Ovary (tissue), 9 donors: Measurements from ENCODE around the gene RING1. TPM values are rescaled to one million over a fixed set of nuclear protein-coding genes. Genes with fewer than 3 reads are reported as not detected.
A peak's percentile ranks its signal among the peaks of the same experiment; 100 is the strongest.

ENCODE experiments used
- DNase-seq, 5 donors: peaks; one replicate each; pipeline ENCODE4 v3.0.0-alpha.2; 2019 to 2020
- H3K27ac ChIP-seq, 2 donors: fragments of 200-600 bp; one replicate each; pipeline versions ENCODE4 v1.5.1 to v1.8.0; 2019 to 2022
- H3K27me3 ChIP-seq: fragments of 200-600 bp; one replicate; pipeline ENCODE4 v1.8.0; 2022
- H3K36me3 ChIP-seq: fragments of 200-600 bp; sonication (generic); one replicate; pipeline ENCODE4 v1.5.1; 2019
- H3K4me1 ChIP-seq: one replicate; pipeline ENCODE4 v1.8.1; 2013; ENCODE audit warnings: mild to moderate bottlenecking, moderate library complexity; ENCODE audit not compliant: insufficient read depth
- H3K4me3 ChIP-seq: fragments of 200-600 bp; sonication (generic); one replicate; pipeline ENCODE4 v1.5.1; 2017
- H3K9me3 ChIP-seq, 2 donors: fragments of 200-600 bp in 1 of 2; sonication (generic) in 1 of 2; one replicate each; pipeline versions ENCODE4 v1.5.1 to v1.8.1; 2013 to 2019; ENCODE audit warnings: mild to moderate bottlenecking in 1 of 2, moderate library complexity in 1 of 2
- EP300 ChIP-seq: sonication (generic); formaldehyde crosslinking; IDR thresholded peaks from one replicate; pipeline ENCODE4 v1.6.1; 2017; ENCODE audit warnings: antibody characterized with exemption
- POLR2A ChIP-seq: fragments of 450-650 bp; IDR thresholded peaks from one replicate; pipeline ENCODE4 v1.6.1; 2017; ENCODE audit warnings: antibody characterized with exemption, mild to moderate bottlenecking, moderate library complexity
- WGBS, 3 donors: extraction: QIAGEN DNeasy Blood & Tissue Kit in 1 of 3; methylation state at CpG; one replicate each; pipeline versions ENCODE4 v1.1.5 to v1.1.7; 2013 to 2017; 5-methylcytosine and 5-hydroxymethylcytosine counted together
- intact Hi-C, 4 donors: fragments of 100-400 bp; cut with DNase I; formaldehyde crosslinking; loops; one replicate each; pipeline versions ENCODE4 v1.11.0 to v1.15.1; 2022 to 2023
- microRNA counts: library from miRNA; unstranded; fragments of <30 nt; microRNA quantifications from one replicate; lab custom pipeline; 2016
- microRNA-seq, 3 donors: library from miRNA; unstranded; fragments of <30 nt; microRNA quantifications; one replicate each; pipeline versions ENCODE4 to v1.2.0, GENCODE V29; 2019 to 2020
- polyA plus RNA-seq, 2 donors: library from polyadenylated mRNA; stranded (reverse); fragments of 200-250 nt in 1 of 2; fragments of 350-450 nt in 1 of 2; fragmentation: Illumina TruSeq in 1 of 2; extraction: RNeasy Lipid Tissue Mini Kit (QIAGEN cat#74804) in 1 of 2; gene quantifications; one replicate each; pipeline ENCODE4 v1.2.3, GENCODE V29; 2013 to 2014
- small RNA-seq: library from RNA; depleted of rRNA; stranded (forward); fragments of <200 nt; gene quantifications from one replicate; pipeline ENCODE3, GENCODE V24; 2016
- total RNA-seq, 7 donors: library from RNA; depleted of rRNA in 2 of 7; stranded (reverse); fragments of >200 nt in 2 of 7; fragmentation: NEBNext Ultra II Directional in 3 of 7; extraction: Animal tissue kit (Norgen Biotek cat#: 25700) in 3 of 7; gene quantifications; one replicate each; pipeline versions ENCODE4 v1.1.0 to v1.2.4, GENCODE V29; 2016 to 2023
- TF ChIP-seq, protein P1 (sequence below), 3 donors: fragments of 450-650 bp in 2 of 3; fragments of 200-600 bp in 1 of 3; IDR thresholded peaks; one replicate each; pipeline versions ENCODE4 v1.5.1 to v1.8.0; 2016 to 2022; ENCODE audit warnings: antibody characterized with exemption in 3 of 3, mild to moderate bottlenecking in 1 of 3
- donor health status: DM: no; HTN: no; CAD: no; lungs with moderate emphysema.
- donor health status: DM: no; HTN: no; CAD: no.
- donor health status: Bipolar disorder and iron deficiency.
- donor health status: DM: yes; HTN: yes; CAD: no.
- donor health status: DM: no; HTN: no; CAD: no.
- donor health status: DM: yes; HTN: yes; CAD: no.

RING1 gene
- total and polyA plus RNA-seq, 9 donors, result 20.7 to 70.6 (median 51.7) TPM

DNA sequence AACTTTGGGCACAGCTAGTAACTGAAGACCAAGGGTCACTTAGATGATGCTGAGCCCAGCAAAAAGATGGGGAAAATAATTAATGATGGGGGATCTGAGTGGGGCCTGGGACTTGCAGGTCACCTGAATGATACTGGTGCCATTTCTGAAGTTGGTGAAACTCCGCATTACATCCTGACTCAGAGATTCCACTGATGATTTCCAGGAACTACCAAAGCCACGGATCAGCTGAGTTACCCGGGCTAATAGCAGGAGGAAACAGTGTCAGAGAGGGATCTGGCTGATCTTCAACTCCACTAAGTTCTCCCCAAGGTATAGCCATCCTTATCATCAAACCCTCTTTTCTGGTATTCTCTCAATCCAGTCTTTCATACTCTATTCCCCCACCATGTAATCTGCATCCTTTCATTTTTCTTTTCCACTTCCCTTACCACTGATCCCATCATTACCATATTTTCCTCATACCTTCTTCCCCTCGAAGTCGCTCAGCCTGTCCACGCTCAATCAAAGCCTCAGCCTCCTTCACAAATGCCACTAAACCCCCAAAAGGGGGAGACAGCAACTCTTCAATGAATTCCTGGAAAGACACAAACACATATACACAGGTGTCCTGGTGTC is 43.2 kb downstream of the RING1 start:
- intact Hi-C loops, result no loop called here
- no peak for TF ChIP-seq POLR2A
- TF ChIP-seq, protein P1, sequence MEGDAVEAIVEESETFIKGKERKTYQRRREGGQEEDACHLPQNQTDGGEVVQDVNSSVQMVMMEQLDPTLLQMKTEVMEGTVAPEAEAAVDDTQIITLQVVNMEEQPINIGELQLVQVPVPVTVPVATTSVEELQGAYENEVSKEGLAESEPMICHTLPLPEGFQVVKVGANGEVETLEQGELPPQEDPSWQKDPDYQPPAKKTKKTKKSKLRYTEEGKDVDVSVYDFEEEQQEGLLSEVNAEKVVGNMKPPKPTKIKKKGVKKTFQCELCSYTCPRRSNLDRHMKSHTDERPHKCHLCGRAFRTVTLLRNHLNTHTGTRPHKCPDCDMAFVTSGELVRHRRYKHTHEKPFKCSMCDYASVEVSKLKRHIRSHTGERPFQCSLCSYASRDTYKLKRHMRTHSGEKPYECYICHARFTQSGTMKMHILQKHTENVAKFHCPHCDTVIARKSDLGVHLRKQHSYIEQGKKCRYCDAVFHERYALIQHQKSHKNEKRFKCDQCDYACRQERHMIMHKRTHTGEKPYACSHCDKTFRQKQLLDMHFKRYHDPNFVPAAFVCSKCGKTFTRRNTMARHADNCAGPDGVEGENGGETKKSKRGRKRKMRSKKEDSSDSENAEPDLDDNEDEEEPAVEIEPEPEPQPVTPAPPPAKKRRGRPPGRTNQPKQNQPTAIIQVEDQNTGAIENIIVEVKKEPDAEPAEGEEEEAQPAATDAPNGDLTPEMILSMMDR (IDR thresholded peaks at IDR 0.05), result no peak
- no peak for TF ChIP-seq EP300
- WGBS, 3 donors, result 83 to 89% (median 86%) methylated on average over 6 of the region's 6 CpGs
- Histone ChIP-seq H3K4me1 (peaks cover 3% of the 10 kb centered on the region), H3K36me3 (no peaks in the 10 kb centered on the region), H3K9me3 (no peaks in the 10 kb centered on the region), H3K27ac (no peak overlapping the region), H3K27me3 (no peaks in the 10 kb centered on the region), H3K4me3 (no peak overlapping the region)
- DNase-seq, result no peak

DNA sequence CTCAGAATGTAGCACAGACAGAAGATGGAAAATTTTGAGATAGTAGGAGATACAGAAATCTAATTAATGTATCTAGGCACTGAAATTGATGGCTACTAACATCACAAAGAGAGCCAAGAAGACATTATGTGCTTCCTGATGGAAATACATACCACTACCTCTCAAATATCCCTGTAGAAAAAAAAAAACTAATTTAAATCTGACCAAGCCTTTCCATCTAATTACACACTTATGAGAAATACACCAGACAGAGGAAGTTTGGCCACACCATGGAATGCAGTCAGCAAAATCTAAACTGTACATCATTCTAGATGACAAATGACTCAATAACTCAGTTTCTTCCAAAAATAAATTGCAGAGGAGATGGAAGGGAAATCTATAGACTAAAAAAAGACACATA is 44.5 kb downstream of the RING1 start:
- no peaks in the 10 kb centered on the region for H3K27me3 ChIP-seq
- no peak for DNase-seq
- TF ChIP-seq POLR2A (no peak), EP300 (no peak)
- TF ChIP-seq, protein P1 (IDR thresholded peaks at IDR 0.05), result no peak

DNA sequence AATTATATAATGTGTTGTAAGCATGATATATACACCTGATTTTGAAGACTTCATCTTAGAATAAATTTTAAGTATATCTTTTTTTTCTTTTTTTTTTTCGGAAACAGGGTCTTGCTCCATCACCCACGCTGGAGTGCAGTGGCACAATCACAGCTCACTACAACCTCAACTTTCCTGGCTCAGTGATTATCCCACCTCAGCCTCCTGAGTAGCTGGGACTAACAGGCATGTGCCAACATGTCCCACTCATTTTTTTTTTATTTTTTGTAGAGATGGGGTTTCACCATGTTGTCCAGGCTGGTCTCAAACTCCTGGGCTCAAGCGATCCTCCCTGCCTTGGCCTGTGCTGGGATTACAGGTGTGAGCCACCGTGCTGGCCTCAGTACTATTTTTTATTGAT is 46.3 kb downstream of the RING1 start:
- 90 to 93% (median 93%) methylated on average over 4 of the region's 4 CpGs for WGBS, 3 donors
- TF ChIP-seq EP300 (no peak), POLR2A (no peak)
- TF ChIP-seq, protein P1 (IDR thresholded peaks at IDR 0.05), result no peak
- Histone ChIP-seq H3K27ac (no peak overlapping the region), H3K9me3 (no peaks in the 10 kb centered on the region), H3K27me3 (no peaks in the 10 kb centered on the region), H3K4me1 (peaks cover 3% of the 10 kb centered on the region), H3K36me3 (no peaks in the 10 kb centered on the region), H3K4me3 (no peak overlapping the region)
- intact Hi-C loops, result no loop called here
- no peak for DNase-seq

More for the DNA sequence above, 44.5 kb downstream of the RING1 start:
- Histone ChIP-seq H3K4me1 (peaks cover 3% of the 10 kb centered on the region), H3K4me3 (no peak overlapping the region), H3K9me3 (no peaks in the 10 kb centered on the region), H3K36me3 (no peaks in the 10 kb centered on the region), H3K27ac (no peak overlapping the region)
- intact Hi-C loops, result no loop called here

DNA sequence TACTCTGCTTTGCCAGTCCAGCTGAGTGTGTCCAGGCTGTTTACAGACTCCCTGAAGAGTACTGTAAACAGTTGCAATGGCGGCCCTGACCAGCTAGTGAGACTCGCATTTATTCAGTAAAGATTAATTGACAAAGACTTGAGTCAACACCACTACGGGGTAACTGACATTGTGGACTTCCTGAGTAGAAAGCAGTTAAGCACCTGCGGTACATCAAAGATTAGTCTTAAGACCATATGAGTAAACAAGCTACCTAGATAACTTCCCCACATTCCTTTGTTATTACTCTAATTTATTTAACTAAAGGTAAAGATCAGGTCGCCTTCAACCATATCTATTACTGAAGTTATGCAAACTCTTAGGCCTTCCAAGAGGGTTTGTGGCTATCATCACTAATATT is 50.7 kb downstream of the RING1 start:
- H3K4me3 ChIP-seq, result no peak overlapping the region
- intact Hi-C loops, result no loop called here
- no peaks in the 10 kb centered on the region for H3K27me3 ChIP-seq
- no peak overlapping the region for H3K27ac ChIP-seq
- no peaks in the 10 kb centered on the region for H3K9me3 ChIP-seq
- no peaks in the 10 kb centered on the region for H3K36me3 ChIP-seq
- 91 to 95% (median 91%) methylated on average over 5 of the region's 5 CpGs for WGBS, 3 donors
- no peaks in the 10 kb centered on the region for H3K4me1 ChIP-seq
- DNase-seq, result no peak
- TF ChIP-seq EP300 (no peak), POLR2A (no peak)
- TF ChIP-seq, protein P1 (IDR thresholded peaks at IDR 0.05), result no peak

MicroRNAs within 50 kb of the gene (microRNA counts, 767-probe panel; counts per million panel counts)
- 530 counts per million, percentile 78 among the panel's probes with 10 or more counts for microRNA hsa-miR-219-1-3p (lab: Ali Mortazavi, UCI)
- 530 counts per million, percentile 78 among the panel's probes with 10 or more counts for microRNA hsa-miR-219-5p (lab: Ali Mortazavi, UCI)

Small RNAs within 50 kb of the gene (microRNA-seq; reads per million reads assigned to microRNA genes)
- gene MIR219A1, result 3.4 to 5.4 (median 4.5) reads per million in 3 donors

Small RNAs within 50 kb of the gene (small RNA-seq; reads per million reads assigned to genes)
- gene MIR219A1 (1.7 reads per million, percentile 69 among the genes with 10 or more reads in this experiment), gene RNY4P10 (not detected)

Other genes starting within 250 kb of the RING1 start
- gene BRD2, start 239.9 kb upstream of the RING1 start, total RNA-seq, result 100 to 1,000 TPM; 106 to 196 (median 163) TPM
- gene BRD2, start 239.9 kb upstream of the RING1 start, polyA plus RNA-seq, result 100 to 1,000 TPM; 128 to 301 TPM
- 10 to 100 TPM in 1 of 7 donors, 1 to 10 TPM in 6; 1.1 to 17.3 (median 6.4) TPM for gene HLA-DOA, start 198.9 kb upstream of the RING1 start, total RNA-seq
- 10 to 100 TPM in 1 of 2 donors, 1 to 10 TPM in 1; 2.5 to 25.3 TPM for gene HLA-DOA, start 198.9 kb upstream of the RING1 start, polyA plus RNA-seq
- gene HLA-DPA1, start 134.9 kb upstream of the RING1 start, total RNA-seq, result 10 to 100 TPM; 11.8 to 62.0 (median 46.8) TPM
- 100 to 1,000 TPM in 1 of 2 donors, 10 to 100 TPM in 1; 26.7 to 304 TPM for gene HLA-DPA1, start 134.9 kb upstream of the RING1 start, polyA plus RNA-seq
- gene HLA-DPB1, start 132.5 kb upstream of the RING1 start, total RNA-seq, result 10 to 100 TPM; 19.4 to 85.8 (median 44.7) TPM
- 100 to 1,000 TPM in 1 of 2 donors, 10 to 100 TPM in 1; 39.5 to 120 TPM for gene HLA-DPB1, start 132.5 kb upstream of the RING1 start, polyA plus RNA-seq
- gene COL11A2, start 16.0 kb upstream of the RING1 start, total RNA-seq, result 1 to 10 TPM in 2 of 7 donors, under 1 TPM in 5; 0.53 to 1.2 (median 0.92) TPM
- under 1 TPM; 0.52 to 0.96 TPM for gene COL11A2, start 16.0 kb upstream of the RING1 start, polyA plus RNA-seq
- gene RXRB, start 7.8 kb upstream of the RING1 start, total RNA-seq, result 10 to 100 TPM; 19.8 to 54.0 (median 48.5) TPM
- gene RXRB, start 7.8 kb upstream of the RING1 start, polyA plus RNA-seq, result 10 to 100 TPM; 40.9 to 42.1 TPM
- 10 to 100 TPM; 27.4 to 73.7 (median 61.2) TPM for gene SLC39A7, start 7.6 kb upstream of the RING1 start, total RNA-seq
- gene SLC39A7, start 7.6 kb upstream of the RING1 start, polyA plus RNA-seq, result 10 to 100 TPM; 54.0 to 80.0 TPM
- gene HSD17B8, start 3.8 kb upstream of the RING1 start, total RNA-seq, result 10 to 100 TPM in 2 of 7 donors, 1 to 10 TPM in 5; 4.0 to 18.4 (median 7.7) TPM
- gene HSD17B8, start 3.8 kb upstream of the RING1 start, polyA plus RNA-seq, result 10 to 100 TPM in 1 of 2 donors, 1 to 10 TPM in 1; 9.4 to 10.3 TPM
- gene VPS52, start 63.4 kb downstream of the RING1 start, total RNA-seq, result 10 to 100 TPM; 24.0 to 55.6 (median 45.2) TPM
- 10 to 100 TPM; 39.5 to 56.7 TPM for gene VPS52, start 63.4 kb downstream of the RING1 start, polyA plus RNA-seq
- gene RPS18, start 63.6 kb downstream of the RING1 start, total RNA-seq, result 1,000 to 10,000 TPM; 4,177 to 8,845 (median 4,854) TPM
- gene RPS18, start 63.6 kb downstream of the RING1 start, polyA plus RNA-seq, result over 10,000 TPM in 1 of 2 donors, 1,000 to 10,000 TPM in 1; 6,405 to 11,953 TPM
- gene B3GALT4, start 68.6 kb downstream of the RING1 start, total RNA-seq, result 10 to 100 TPM in 2 of 7 donors, 1 to 10 TPM in 5; 4.3 to 10.6 (median 6.9) TPM
- gene B3GALT4, start 68.6 kb downstream of the RING1 start, polyA plus RNA-seq, result 1 to 10 TPM; 2.7 to 7.4 TPM
- 10 to 100 TPM; 29.1 to 58.5 (median 35.0) TPM for gene WDR46, start 80.7 kb downstream of the RING1 start, total RNA-seq
- 10 to 100 TPM; 25.5 to 27.0 TPM for gene WDR46, start 80.7 kb downstream of the RING1 start, polyA plus RNA-seq
- gene PFDN6, start 81.1 kb downstream of the RING1 start, total RNA-seq, result 10 to 100 TPM in 6 of 7 donors, 1 to 10 TPM in 1; 9.8 to 46.8 (median 42.0) TPM
- gene PFDN6, start 81.1 kb downstream of the RING1 start, polyA plus RNA-seq, result 10 to 100 TPM; 80.3 to 83.0 TPM
- 10 to 100 TPM; 41.4 to 82.0 (median 64.9) TPM for gene RGL2, start 90.4 kb downstream of the RING1 start, total RNA-seq
- 10 to 100 TPM; 26.9 to 66.0 TPM for gene RGL2, start 90.4 kb downstream of the RING1 start, polyA plus RNA-seq
- gene TAPBP, start 105.6 kb downstream of the RING1 start, total RNA-seq, result 100 to 1,000 TPM in 1 of 7 donors, 10 to 100 TPM in 6; 33.7 to 121 (median 66.9) TPM
- gene TAPBP, start 105.6 kb downstream of the RING1 start, polyA plus RNA-seq, result 10 to 100 TPM; 24.4 to 40.5 TPM
- 10 to 100 TPM; 17.9 to 38.0 (median 26.1) TPM for gene ZBTB22, start 109.2 kb downstream of the RING1 start, total RNA-seq
- 10 to 100 TPM; 13.7 to 26.5 TPM for gene ZBTB22, start 109.2 kb downstream of the RING1 start, polyA plus RNA-seq
- 10 to 100 TPM; 18.8 to 38.9 (median 33.4) TPM for gene DAXX, start 114.5 kb downstream of the RING1 start, total RNA-seq
- 10 to 100 TPM; 30.8 to 81.5 TPM for gene DAXX, start 114.5 kb downstream of the RING1 start, polyA plus RNA-seq
- gene KIFC1, start 183.3 kb downstream of the RING1 start, total RNA-seq, result 1 to 10 TPM in 6 of 7 donors, under 1 TPM in 1; 0.60 to 3.9 (median 2.2) TPM
- gene KIFC1, start 183.3 kb downstream of the RING1 start, polyA plus RNA-seq, result 1 to 10 TPM; 1.7 to 2.3 TPM
- gene PHF1, start 202.5 kb downstream of the RING1 start, total RNA-seq, result 100 to 1,000 TPM in 5 of 7 donors, 10 to 100 TPM in 2; 94.3 to 182 (median 123) TPM
- gene PHF1, start 202.5 kb downstream of the RING1 start, polyA plus RNA-seq, result 100 to 1,000 TPM in 1 of 2 donors, 10 to 100 TPM in 1; 80.7 to 179 TPM
- 100 to 1,000 TPM; 125 to 238 (median 177) TPM for gene CUTA, start 209.6 kb downstream of the RING1 start, total RNA-seq
- 100 to 1,000 TPM; 173 to 250 TPM for gene CUTA, start 209.6 kb downstream of the RING1 start, polyA plus RNA-seq
- 10 to 100 TPM; 17.5 to 60.0 (median 43.1) TPM for gene SYNGAP1, start 211.6 kb downstream of the RING1 start, total RNA-seq
- 10 to 100 TPM; 14.6 to 29.8 TPM for gene SYNGAP1, start 211.6 kb downstream of the RING1 start, polyA plus RNA-seq
- 10 to 100 TPM in 3 of 7 donors, 1 to 10 TPM in 4; 2.4 to 13.5 (median 8.8) TPM for gene ZBTB9, start 246.1 kb downstream of the RING1 start, total RNA-seq
- gene ZBTB9, start 246.1 kb downstream of the RING1 start, polyA plus RNA-seq, result 10 to 100 TPM in 1 of 2 donors, 1 to 10 TPM in 1; 5.5 to 10.8 TPM